GM12878 (cell line): Measurements from ENCODE around the gene CARHSP1.

Experiments used
- CTCF ChIP-seq, 3 experiments: IDR thresholded peaks in 2 of 3; conservative IDR thresholded peaks in 1 of 3; 2 replicates each; pipeline ENCODE4 v1.5.1; 2011; ENCODE audit warnings: low read depth in 3 of 3, low read length in 3 of 3, mild to moderate bottlenecking in 3 of 3, control low read depth in 2 of 3, moderate library complexity in 2 of 3, inconsistent platforms in 1 of 3, mixed read lengths in 1 of 3; ENCODE audit not compliant: control insufficient read depth in 2 of 3, insufficient read depth in 1 of 3; ENCODE audit errors: extremely low read depth in 1 of 3
- EZH2 ChIP-seq: IDR thresholded peaks from 2 replicates; pipeline ENCODE4 v1.6.1; 2012; ENCODE audit warnings: low read depth, mild to moderate bottlenecking, control low read depth, inconsistent platforms, low read length, borderline replicate concordance; ENCODE audit not compliant: control insufficient read depth
- NRF1 ChIP-seq: conservative IDR thresholded peaks from 2 replicates; pipeline ENCODE4 v1.6.1; 2011; ENCODE audit warnings: mild to moderate bottlenecking, low read depth, low read length, improper control_type of control experiment
- TF ChIP-seq, protein P1 (sequence below): fragments of 450-650 bp; IDR thresholded peaks from 2 replicates; pipeline ENCODE4 v1.6.1; 2016; ENCODE audit warnings: mild to moderate bottlenecking
- TF ChIP-seq, protein P2 (sequence below): IDR thresholded peaks from 2 replicates; pipeline ENCODE4 v1.6.1; 2012; ENCODE audit warnings: low read length, inconsistent platforms

- TF ChIP-seq, protein P1, sequence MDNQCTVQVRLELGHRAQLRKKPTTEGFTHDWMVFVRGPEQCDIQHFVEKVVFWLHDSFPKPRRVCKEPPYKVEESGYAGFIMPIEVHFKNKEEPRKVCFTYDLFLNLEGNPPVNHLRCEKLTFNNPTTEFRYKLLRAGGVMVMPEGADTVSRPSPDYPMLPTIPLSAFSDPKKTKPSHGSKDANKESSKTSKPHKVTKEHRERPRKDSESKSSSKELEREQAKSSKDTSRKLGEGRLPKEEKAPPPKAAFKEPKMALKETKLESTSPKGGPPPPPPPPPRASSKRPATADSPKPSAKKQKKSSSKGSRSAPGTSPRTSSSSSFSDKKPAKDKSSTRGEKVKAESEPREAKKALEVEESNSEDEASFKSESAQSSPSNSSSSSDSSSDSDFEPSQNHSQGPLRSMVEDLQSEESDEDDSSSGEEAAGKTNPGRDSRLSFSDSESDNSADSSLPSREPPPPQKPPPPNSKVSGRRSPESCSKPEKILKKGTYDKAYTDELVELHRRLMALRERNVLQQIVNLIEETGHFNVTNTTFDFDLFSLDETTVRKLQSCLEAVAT = no peak
- TF ChIP-seq CTCF (IDR thresholded peaks at IDR 0.05 in 2 of 3, conservative IDR thresholded peaks at IDR 0.05 in 1 of 3; ENCODE audit: control insufficient read depth in 2 of 3, extremely low read depth in 1 of 3, insufficient read depth in 1 of 3, low read depth in 3 of 3, low read length in 3 of 3) (no peak), NRF1 (no peak), EZH2 (no peak)
- TF ChIP-seq, protein P2, sequence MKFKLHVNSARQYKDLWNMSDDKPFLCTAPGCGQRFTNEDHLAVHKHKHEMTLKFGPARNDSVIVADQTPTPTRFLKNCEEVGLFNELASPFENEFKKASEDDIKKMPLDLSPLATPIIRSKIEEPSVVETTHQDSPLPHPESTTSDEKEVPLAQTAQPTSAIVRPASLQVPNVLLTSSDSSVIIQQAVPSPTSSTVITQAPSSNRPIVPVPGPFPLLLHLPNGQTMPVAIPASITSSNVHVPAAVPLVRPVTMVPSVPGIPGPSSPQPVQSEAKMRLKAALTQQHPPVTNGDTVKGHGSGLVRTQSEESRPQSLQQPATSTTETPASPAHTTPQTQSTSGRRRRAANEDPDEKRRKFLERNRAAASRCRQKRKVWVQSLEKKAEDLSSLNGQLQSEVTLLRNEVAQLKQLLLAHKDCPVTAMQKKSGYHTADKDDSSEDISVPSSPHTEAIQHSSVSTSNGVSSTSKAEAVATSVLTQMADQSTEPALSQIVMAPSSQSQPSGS = no peak
Observed at GRCh38 chr16:8861563-8862308, 7.1 kb downstream of the CARHSP1 start.
